ENCODE data around the gene MAP6. TPM values are rescaled to one million over a fixed set of nuclear protein-coding genes. Genes with fewer than 3 reads are reported as not detected.

The MAP6 gene
- polyA plus RNA-seq, 1 experiment = 1.5 TPM

DNA sequence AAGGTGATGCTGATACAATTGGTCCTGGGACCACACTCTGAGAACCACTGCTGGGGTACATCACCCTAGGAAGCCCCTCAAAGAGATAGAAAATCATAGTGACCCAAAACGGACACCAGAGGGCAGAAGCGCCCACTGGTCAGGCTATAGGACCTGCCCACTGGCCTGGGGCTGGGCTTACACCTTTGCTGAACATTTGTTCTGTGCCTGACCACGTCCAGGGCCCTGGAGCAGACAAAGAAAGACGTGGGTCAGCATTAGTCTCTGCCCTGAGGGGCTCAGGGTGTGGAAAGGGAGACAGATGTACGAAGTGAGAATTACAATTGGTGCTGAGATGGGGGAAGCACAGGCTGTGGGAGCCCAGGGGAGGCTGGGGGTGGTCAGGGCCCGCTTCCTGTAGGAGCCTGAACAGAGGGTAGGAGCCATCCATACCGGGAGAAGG lies 121.2 kb downstream of the MAP6 start:
- DNase-seq (ENCODE audit: low read depth, low spot score) = no peak
- Histone ChIP-seq H3K9me3 (ENCODE audit: control insufficient read depth, insufficient read depth, low read length) (no peaks in the 10 kb centered on the region), H3K4me3 (ENCODE audit: low read depth, low read length) (no peak overlapping the region), H3K27me3 (ENCODE audit: control insufficient read depth, insufficient read depth, low read length) (peaks cover 3% of the 10 kb centered on the region), H3K27ac (ENCODE audit: low read depth, low read length) (no peak overlapping the region)
- ChIA-PET CTCF (interaction anchor here (0.6 to 2.1 kb wide), 11 partner anchors 11 to 221 kb away, joined by 3 to 17 read pairs (median 4); partner anchors contain the start of gene DGAT2), POLR2A (interaction anchor here (0.9 to 1.6 kb wide), 4 partner anchors 16 to 29 kb away, joined by 3 to 8 read pairs (median 3); no protein-coding TSS in a partner anchor)
- TF ChIP-seq, protein P1, sequence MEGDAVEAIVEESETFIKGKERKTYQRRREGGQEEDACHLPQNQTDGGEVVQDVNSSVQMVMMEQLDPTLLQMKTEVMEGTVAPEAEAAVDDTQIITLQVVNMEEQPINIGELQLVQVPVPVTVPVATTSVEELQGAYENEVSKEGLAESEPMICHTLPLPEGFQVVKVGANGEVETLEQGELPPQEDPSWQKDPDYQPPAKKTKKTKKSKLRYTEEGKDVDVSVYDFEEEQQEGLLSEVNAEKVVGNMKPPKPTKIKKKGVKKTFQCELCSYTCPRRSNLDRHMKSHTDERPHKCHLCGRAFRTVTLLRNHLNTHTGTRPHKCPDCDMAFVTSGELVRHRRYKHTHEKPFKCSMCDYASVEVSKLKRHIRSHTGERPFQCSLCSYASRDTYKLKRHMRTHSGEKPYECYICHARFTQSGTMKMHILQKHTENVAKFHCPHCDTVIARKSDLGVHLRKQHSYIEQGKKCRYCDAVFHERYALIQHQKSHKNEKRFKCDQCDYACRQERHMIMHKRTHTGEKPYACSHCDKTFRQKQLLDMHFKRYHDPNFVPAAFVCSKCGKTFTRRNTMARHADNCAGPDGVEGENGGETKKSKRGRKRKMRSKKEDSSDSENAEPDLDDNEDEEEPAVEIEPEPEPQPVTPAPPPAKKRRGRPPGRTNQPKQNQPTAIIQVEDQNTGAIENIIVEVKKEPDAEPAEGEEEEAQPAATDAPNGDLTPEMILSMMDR (IDR thresholded peaks at IDR 0.05; ENCODE audit: low read depth, low read length) = peak; percentile 90

DNA sequence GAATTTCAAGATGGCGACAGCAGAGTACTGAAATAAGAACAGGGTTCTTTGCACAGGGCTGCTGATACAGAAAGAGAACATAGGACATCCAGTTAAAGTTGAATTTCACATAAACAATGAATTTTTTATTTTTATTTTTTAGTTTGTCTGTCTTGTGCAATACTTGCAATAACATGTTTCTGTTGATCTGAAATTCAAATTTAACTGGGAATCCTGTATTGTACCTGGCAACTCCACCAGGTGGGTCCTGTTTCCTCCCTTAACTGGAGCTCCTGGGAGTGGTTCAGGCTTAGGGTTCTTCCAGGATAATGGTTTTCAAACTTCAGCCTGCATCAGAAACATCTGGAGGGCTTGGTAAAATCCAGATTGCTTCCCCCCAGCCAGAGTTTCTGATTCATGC lies 121.7 kb downstream of the MAP6 start:
- DNase-seq (ENCODE audit: low read depth, low spot score) = no peak
- no peak overlapping the region for H3K4me3 ChIP-seq (ENCODE audit: low read depth, low read length)
- TF ChIP-seq, protein P1 (IDR thresholded peaks at IDR 0.05; ENCODE audit: low read depth, low read length) = no peak
- ChIA-PET CTCF (interaction anchor here (0.6 to 2.1 kb wide), 15 partner anchors 11 to 323 kb away, joined by 3 to 17 read pairs (median 4); partner anchors contain the start of gene DGAT2), POLR2A (interaction anchor here (1.2 to 1.6 kb wide), 2 partner anchors 19 to 28 kb away, joined by 3 to 8 read pairs; no protein-coding TSS in a partner anchor)
- no peak overlapping the region for H3K27ac ChIP-seq (ENCODE audit: low read depth, low read length)
- no peaks in the 10 kb centered on the region for H3K9me3 ChIP-seq (ENCODE audit: control insufficient read depth, insufficient read depth, low read length)
- peaks cover 3% of the 10 kb centered on the region for H3K27me3 ChIP-seq (ENCODE audit: control insufficient read depth, insufficient read depth, low read length)

DNA sequence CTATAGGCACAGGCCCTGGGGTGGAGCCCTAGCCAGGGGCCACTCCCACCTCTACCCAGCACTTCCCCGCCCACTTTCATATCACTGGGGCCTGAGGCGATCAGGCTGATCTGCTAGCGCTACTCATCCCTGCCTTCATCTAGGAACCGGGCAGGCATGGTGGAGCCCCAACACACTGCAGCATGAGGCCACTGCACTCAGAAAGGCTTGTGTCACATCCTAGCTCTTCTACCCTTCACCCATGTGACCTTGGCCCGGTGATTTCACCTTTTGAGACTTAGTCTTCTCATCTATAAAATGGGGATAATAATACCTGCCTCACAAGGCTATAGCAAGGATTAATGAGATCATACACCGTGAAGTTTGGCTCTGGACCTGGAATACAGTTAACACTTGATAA lies 125.0 kb downstream of the MAP6 start:
- H3K4me3 ChIP-seq (ENCODE audit: low read depth, low read length) = no peak overlapping the region
- CTCF ChIA-PET = interaction anchor here (1.1 to 1.3 kb wide), 2 partner anchors 18 to 31 kb away, joined by 3 to 5 read pairs; partner anchors contain the start of gene GDPD5

DNA sequence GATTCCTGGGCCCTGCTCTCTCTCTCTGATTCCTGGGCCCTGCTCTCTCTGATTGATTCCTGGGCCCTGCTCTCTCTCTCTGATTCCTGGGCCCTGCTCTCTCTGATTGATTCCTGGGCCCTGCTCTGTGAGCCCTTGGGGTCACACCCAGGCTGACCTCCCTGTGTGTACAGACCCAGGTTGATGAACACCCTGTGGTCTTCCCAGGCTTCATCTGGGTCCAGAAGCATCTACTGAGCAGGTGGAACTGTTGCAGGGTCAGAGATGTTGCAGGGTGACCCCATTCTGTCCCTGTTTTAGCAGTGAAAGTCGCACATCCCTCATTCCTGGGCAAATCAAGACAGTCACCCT lies 126.8 kb downstream of the MAP6 start:
- H3K9me3 ChIP-seq (ENCODE audit: control insufficient read depth, insufficient read depth, low read length) = no peaks in the 10 kb centered on the region
- H3K27ac ChIP-seq (ENCODE audit: low read depth, low read length) = no peak overlapping the region
- peaks cover 3% of the 10 kb centered on the region for H3K27me3 ChIP-seq (ENCODE audit: control insufficient read depth, insufficient read depth, low read length)
- no peak overlapping the region for H3K4me3 ChIP-seq (ENCODE audit: low read depth, low read length)
- CTCF ChIA-PET = interaction anchor here (1.0 kb wide), 1 partner anchor 9 kb away, joined by 3 read pairs; no protein-coding TSS in a partner anchor
- no peak for DNase-seq (ENCODE audit: low read depth, low spot score)
- POLR2A ChIA-PET = interaction anchor here (1.3 kb wide), 1 partner anchor 12 kb away, joined by 5 read pairs; no protein-coding TSS in a partner anchor
- TF ChIP-seq, protein P1 (IDR thresholded peaks at IDR 0.05; ENCODE audit: low read depth, low read length) = no peak

More for the DNA sequence above, 125.0 kb downstream of the MAP6 start:
- TF ChIP-seq, protein P1 (IDR thresholded peaks at IDR 0.05; ENCODE audit: low read depth, low read length) = no peak
- H3K27me3 ChIP-seq (ENCODE audit: control insufficient read depth, insufficient read depth, low read length) = peaks cover 3% of the 10 kb centered on the region
- POLR2A ChIA-PET = interaction anchor here (1.0 kb wide), 1 partner anchor 18 kb away, joined by 3 read pairs; the partner anchor contains the start of gene SERPINH1
- H3K27ac ChIP-seq (ENCODE audit: low read depth, low read length) = no peak overlapping the region
- no peaks in the 10 kb centered on the region for H3K9me3 ChIP-seq (ENCODE audit: control insufficient read depth, insufficient read depth, low read length)
- no peak for DNase-seq (ENCODE audit: low read depth, low spot score)
